NCI-H748 (cell line): ENCODE results near the gene SIRPG.
A peak's percentile ranks its signal among the peaks of the same experiment; 100 is the strongest.
"Not testable (repeated sequence)": the region's sequence is repeated elsewhere in the genome, so short reads cannot be mapped to it uniquely, and the experiment has no call there.

Experiments
- DNase-seq: peaks from one replicate; lab custom pipeline; 2025; ENCODE audit not compliant: unreplicated experiment; lab: John Stamatoyannopoulos, UW

The SIRPG gene

DNA sequence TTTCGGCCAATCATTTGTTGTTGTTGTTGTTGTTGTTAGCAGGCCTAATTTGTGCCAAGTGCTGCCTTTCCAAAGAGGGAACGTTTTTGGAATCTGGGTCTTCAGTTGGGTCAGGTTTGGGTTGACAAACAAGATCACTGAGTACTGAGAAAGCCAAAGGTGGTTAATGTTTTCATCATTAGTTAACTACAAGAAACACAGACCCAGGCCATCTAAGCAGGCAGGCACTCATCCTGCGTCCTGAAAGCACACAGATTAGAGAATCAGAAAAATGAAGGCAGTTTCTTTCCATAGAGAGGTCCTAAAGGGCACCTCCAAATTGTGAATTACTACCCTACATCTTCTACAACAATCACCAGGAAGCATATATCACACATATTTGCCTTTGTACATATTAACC is 15.1 kb upstream of the SIRPG start:
- no peak for DNase-seq

DNA sequence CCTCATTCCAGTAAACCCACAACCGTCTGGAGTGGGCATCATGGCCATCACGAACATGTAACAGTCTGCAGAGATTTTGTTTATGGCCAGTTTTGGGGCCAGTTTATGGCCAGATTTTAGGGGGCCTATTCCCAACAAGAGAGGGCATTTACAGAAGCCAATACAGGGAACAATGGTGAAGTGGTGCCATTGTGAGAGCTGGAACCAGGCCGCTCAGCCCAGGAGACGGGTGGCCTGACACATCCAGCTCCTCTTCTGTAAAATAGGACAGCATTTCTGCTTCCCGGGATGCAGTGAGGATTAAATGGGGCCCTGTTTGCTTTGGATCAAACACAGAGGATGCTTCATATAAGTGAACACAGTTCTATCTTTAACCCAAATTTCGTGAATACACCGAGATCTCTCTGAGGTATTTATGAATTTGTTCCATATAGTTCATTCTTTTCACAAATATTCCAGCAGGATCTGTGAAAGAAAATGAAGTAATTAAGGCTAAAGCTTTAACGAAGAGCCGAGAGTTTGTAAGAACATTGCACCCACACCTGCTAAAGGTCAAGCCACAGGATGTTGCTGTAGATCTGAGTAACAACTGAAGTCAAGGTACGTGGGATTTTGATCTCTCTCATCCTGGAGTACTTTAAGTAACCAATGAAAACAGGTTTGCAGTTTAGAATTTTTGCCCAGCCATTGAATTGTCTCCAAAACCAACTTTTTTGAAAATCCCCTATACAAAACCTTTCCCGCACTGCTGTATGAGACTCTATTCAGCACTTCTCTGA is 14.5 kb upstream of the SIRPG start:
- no peak for DNase-seq

DNA sequence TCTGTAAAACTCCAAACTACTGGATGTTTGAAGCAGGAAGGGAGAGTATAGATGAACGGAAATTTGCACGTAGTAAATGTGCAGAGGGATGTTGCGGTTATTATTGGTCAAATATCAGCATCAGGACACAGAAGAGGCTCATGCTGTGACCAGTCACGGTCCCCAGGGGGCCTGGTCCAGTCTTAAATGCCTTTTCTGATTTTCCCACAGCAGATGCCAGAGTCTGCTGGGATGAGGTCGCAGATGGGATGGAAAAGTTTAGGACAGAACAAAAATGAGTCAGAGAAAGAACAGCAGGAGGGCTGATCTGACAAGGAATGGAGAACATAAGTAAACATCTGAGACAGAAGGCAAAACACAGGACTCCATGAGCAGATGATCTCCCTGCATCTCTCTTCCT is 11.7 kb upstream of the SIRPG start:
- no peak for DNase-seq

DNA sequence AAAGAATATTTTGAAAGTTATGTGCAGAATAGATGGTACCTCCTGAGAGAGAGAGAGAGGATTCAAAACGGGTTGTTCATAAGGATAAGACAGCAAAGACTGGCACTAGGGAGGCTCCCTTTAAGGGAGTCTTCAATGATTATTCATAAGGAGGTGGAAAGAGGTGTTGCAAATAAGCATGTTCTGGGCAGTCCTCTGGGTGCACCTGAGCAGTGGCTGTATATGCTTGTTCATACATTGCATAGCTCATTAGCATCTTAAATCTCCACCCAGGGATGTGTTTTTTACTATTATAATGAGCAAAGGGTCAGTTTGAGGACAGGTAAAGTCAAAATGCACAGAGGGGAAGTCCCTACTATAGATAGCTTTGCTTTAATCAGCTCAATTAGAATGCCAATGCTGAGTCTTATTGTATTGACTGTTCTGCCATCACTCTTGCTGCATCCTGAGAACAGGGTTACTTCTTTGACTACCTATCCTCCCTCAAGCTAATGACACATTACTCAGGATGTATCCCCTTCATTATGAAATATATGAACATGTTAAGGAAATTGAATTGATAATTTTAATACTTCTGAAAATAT is 10.0 kb upstream of the SIRPG start:
- DNase-seq = no peak

DNA sequence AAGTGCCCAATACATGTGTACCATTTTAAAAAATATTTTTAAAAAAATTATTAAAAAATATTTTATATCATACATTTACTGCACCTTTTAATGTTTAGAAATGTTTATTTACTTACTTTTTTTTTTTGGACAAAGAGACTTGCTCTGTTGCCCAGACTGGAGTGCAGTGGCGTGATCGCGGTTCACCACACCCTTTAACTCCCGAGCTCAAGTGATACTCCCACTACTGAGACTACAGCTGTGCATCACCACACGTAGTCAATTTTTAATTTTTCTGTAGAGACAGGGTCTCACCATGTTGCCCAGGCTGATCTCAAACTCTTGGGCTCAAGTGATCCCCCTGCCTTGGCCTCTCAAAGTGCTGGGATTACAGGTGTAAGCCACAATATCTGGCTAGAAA is 9.2 kb upstream of the SIRPG start:
- DNase-seq = no peak

DNA sequence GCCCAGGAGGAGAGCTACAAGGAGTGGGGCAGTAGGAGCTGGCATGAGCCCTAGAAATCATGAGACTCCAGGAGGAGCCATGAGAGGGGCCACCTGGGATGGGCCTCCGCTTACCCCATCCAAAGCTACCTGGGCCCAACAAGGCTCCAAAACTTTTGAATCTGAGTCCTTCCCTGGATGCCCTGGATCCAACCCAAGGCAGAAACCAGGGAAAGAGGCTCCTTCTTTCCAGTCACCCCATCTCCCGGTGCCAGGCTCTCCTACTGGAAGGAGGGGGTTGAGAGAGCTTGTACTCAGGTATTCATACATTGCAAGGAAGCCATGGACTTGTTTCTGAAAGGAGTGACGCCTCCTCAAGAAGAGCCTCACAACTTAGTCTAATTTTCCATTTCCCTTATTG is 7.8 kb upstream of the SIRPG start:
- no peak for DNase-seq

DNA sequence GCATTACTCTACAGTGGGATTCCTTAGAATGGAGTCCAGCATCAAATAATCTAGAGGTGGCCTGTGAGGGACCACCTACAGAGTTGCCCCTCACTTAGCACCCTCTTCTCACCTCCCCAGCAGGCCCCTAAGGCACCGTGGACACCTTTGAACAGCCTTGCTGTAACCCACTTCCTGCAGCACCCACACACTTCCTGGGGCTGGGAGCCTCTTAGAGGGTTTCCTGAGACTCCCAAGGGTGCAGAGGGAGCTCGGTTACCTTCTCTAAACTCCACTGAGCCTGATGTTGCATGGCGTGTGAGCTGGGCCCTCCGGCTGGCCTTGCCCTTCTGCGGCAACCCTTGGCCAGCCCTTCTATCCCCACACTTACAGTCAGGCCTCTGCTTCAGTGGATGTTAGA is 7.3 kb upstream of the SIRPG start:
- no peak for DNase-seq

DNA sequence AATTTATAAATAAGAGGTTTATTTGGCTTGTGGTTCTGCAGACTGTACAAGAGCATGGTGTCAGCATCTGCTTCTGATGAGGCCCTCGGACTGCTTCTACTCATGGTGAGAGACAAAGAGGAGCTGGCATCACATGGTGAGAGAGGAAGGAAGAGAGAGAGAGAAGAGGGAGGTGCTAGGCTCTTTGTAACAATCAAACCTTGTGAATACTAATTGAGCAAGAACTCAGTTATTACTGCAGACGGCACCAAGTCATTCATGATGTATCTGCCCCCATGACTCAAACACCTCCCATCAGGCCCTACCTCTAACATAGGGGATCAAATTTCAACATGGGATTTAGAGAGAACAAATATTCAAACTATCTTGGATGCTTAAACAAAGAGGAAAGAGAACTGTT is 6.3 kb upstream of the SIRPG start:
- peak; percentile 20 for DNase-seq

DNA sequence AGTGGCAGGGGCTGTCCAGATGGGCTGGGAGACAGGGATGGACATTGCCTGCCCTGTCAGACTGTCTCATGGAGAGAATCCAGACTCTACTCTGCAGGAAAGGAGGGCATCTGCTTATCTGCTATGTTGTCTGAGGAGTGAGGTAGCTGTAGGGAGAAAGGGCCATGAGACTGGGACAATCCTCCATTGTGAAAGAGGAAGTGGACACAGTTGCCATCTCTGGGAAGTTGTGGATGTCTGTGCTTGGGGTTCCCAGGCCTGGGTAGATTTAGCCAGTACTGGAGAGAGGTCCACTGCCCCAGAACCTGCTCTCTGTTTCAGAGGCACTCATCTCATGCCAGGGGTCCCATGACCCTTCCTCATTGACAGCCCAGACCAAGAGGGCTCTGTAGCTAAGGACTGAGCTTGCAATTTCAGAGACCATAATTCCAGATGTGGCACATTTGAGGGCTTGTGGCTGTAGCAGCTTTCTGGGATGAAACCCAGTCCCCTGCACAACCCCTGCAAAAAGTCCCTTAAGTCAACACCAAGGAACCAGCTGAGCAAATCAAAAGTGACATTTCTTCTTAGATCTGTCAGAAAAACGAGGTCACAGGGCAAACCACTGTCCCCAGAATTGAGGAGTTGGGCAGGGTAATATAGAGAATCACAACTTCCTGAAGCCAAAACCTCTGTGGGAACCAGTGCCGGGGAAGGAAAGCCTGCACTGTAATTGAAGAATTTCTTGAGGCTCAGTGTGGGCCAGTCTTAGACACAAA is 4.1 kb upstream of the SIRPG start:
- DNase-seq = no peak

DNA sequence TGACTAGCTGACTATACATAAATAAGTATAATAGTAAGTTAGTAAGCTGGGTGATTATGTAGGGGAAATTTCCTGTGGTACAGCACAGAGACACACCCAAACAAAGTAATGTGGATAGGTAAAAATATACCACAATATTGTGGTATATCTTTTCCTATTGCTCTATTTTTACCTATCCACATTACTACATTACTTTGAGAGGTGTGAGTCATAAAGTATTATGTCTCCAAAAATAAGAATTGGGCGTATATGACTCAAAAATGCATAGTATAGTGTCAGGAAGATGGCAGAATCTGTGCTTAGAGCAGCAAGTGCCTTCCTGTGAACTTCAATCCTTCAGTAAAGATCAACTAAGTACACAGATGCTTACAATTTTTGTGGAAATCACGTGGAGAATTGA is 2.7 kb upstream of the SIRPG start:
- DNase-seq = no peak

DNA sequence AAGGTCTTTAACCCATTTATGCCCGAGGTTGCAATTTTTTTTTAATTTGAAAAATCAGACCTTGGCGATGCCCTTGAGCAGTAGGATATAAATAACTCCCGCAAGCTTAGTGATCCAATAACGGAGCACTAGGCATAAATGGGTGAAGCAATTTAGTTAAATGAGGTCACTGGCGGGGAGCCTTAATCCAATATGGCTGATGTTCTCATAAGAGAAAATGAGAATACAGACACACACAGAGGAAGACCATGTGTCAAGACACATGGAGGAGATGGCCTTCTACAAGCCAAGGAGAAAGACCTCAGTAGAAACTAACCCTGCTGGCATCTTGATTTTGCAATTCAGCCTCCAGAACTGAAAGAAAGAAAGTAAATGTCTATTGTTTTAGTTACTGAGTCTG is 735 bp downstream of the SIRPG start:
- DNase-seq = no peak

DNA sequence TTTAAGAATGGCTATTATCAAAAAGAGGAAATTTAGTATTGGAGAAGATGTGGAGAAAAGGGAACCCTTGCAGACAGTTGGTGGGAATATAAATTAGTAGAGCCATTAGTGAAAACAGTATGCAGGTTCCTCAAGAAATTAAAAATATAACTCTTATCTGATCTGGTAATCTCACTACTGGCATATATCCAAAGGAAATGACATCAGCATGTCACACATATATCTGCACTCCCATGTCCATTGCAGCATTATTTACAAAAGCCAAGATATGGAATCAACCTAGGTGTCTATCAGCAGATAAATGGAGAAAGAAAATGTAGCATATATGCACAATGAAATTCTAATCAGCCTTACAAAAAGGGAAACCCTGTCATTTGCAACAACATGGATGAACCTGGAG is 2.6 kb downstream of the SIRPG start:
- no peak for DNase-seq

DNA sequence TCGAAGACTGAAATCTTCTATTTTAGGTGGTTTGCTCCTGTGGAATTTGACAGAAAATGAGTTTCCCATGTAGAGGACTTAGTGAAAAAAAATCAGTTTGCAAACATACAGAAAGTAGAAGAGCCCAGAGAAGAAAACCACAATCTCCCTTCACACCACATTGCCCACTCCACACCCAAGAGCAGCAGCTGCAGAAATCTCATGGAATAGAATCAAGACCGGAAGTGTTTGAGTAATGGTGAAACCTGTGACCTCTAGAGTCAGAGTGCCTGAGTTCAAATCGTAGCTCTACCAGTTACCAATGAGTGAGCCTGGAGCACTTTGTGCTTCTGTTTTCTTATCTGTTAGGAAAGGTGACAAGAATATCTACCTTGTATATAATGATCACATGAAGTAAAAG is 4.6 kb downstream of the SIRPG start:
- DNase-seq = peak; percentile 16

DNA sequence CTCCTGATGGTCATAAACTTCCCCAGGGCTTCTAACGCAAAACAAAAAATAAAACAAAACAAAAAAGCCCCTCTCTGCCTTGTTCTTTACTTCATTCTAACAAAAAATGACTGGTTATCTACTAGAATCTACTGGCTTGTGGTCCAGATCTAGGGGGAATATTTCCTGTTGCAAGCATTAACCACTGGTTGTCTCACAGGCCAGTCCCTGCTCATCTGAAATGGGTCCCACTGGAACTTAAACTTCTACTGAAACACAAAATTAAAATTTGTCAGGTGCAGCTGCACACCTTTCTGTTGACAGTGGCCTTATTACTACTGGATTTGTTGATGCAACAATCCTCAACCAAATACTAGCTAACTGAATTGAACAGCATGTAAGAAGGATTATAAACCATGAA is 5.5 kb downstream of the SIRPG start:
- no peak for DNase-seq

DNA sequence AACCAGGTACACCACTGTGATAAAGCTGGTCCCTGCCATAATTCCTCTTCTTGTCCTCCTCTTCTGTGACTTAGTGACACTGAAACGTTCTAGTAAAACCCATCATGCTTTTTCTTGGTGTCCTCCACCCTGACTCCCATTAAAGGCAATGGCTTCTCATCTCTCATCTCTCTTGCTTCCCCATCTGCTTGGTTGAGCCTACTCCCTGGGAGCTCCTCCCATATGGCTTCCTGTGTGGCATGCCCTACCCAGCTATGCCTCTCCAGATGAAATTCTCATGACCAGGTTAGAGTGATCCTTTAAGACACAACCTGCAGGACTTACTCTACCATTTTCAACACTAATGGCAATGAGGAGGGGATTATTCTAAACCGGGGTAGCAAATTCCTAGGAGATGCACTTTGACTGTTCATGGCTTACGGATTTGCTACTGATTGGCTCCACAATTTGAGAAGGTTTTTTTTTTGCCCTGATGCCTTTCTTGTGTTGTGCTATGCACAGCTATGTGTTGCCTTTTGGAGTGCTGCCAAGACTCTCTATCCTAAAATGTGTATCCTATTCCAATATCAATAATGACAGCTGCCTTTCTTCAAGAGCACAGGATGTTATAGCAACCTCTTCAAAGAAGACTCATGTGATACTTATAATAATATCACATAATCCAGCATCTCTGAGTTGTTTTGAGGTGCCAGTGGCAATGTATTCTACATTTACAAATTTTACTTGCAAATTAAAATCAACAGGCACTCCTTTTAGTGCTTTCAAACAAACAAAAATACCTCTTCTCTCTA is 6.1 kb downstream of the SIRPG start:
- DNase-seq = peak; percentile 71

DNA sequence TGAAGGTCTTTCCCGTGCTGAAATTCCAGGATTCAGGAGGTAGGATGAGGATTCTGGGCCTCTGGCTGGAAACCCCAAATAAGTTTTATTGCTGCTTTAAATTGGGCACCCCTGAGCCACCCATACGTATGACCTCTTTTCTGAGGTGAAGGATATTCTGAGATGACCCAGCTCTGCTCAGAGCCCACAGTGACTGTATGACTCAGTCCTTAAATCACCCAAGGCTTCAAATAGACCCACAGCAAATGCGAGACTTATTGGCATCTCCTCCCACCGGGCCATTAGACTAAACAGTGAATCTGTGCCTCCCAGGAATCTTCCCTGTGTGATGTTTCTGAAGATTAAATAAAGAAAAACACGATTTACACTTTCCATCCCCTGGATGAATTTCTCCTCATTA is 9.5 kb downstream of the SIRPG start:
- DNase-seq = no peak

DNA sequence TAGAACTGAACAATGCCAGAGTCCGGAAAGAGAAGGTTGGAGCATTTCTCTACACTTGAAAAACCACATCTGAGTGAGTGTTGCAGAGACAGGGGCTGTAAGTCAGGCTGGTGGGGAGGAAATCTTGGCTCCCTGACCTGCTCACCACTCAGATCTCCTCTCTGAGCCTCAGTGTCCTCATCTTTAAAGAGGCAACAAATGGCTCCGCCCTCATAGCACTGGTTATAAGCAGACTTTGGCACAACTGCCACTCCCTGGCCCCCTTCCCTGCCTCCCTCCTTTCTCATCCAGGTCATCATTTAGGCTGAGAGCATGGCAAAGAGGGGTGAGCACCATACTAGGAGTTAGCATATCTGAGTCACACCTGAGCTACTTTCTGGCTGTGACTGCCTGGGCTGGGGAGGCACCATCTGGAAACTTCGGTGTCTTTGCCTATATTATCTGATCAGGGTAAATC is 10.6 kb downstream of the SIRPG start:
- DNase-seq = no peak

DNA sequence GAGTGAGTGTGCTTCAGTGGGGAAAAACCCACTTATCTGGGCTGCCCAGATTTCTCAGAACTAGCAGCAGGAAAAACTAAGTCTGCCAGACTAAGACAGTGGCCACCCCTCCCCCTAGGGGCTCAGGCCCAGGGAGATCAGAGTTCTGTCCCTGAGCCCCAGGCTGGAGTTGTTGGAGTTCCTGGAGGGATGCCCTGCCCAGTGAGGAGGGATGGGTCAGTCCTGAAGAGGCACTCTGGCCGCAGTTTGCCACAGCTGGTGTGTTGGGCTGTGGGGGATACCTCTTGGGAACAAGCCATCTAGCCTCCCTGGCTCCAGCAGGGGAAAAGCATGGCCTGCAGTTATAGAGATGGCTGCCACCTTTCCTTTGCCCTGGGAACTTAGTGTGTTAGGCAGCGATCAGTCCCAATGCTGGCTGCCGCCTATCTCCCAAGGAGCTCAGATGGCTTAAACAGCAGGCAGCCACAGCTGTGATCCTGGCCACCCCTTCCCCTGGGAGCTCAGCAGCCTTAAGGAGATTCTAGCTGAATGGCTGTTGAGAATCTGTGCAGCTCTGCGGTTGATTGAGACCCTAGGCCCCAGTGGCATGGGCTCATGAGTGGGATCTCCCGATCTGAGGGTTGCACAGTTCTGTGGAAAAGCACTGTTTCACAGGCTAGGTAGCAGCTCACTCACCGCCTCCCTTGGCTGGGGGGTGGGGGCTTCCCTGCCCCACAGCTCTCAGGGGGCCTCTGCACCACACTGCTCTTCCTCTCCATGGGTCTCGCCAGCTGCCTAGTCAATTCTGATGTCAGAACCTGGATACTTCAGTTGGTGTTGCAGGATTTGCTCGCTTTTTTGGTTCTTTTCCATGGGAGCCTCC is 13.2 kb downstream of the SIRPG start:
- no peak for DNase-seq

DNA sequence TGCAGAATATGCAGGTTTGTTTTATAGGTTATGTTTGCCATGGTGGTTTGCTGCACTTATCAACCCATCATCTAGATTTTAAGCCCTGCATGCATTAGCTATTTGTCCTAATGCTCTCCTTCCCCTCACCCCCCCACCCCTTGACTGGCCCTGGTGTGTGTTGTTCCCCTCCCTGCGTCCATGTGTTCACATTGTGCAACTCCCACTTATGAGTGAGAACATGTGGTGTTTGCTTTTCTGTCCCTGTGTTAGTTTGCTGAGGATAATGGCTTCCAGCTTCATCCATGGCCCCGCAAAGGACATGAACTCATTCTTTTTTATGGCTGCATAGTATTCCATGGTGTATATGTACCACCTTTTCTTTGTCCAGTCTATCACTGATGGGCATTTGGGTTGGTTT is 18.9 kb downstream of the SIRPG start:
- DNase-seq = not testable (repeated sequence)

DNA sequence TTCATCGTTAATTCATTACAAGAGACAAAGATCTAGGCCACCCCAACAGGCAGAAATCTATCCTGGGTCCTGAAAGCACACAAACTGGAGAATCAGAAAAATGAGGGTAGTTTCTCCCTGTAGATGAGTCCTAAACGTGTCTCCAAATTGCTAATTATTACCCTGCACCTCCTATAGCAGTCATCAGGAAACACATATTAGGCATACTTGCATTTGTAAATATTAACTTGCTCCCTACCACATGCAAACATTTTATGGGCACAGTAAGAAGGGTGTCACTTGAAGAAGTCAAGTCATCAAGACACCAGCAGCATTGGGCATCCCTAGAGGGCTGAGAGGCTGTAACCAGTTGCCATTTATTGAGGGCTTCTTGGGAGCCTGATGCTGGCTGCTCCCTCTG is 19.8 kb downstream of the SIRPG start:
- no peak for DNase-seq

DNA sequence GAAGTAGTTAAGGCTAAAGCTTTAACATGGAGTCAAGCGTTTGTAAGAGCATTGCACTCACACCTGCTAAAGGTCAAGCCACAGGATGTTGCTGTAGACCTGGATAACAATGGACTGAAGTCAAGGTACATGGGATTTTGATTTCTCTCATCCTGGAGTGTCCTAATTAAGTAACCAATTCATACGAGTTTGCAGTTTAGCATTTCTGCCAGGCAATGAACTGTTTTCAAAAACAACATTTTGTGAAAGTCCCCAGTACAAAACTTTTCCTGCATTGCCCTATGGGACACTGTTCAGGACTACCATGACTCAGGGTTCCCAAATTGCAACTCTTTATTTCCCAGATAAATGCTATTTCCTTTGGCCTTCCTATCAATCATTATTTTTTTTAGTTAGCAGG is 20.4 kb downstream of the SIRPG start:
- no peak for DNase-seq
